Panc1 (cell line): ENCODE measurements around the gene NDE1.

Experiments
- POLR2AphosphoS5 ChIP-seq: IDR thresholded peaks from 2 replicates; pipeline ENCODE4 v1.6.1; 2012; ENCODE audit warnings: mild to moderate bottlenecking, low read depth, low read length, moderate library complexity
- TCF7L2 ChIP-seq: IDR thresholded peaks from 2 replicates; pipeline ENCODE4 v1.6.1; 2011; ENCODE audit warnings: mild to moderate bottlenecking, low read depth, low read length, inconsistent platforms
- TF ChIP-seq, protein P1 (sequence below): fragments of 450-650 bp; IDR thresholded peaks from 2 replicates; pipeline ENCODE4 v1.5.1; 2017; ENCODE audit warnings: mild to moderate bottlenecking
- TF ChIP-seq, protein P2 (sequence below), 2 experiments: IDR thresholded peaks; 2 replicates each; pipeline ENCODE4 v1.6.1; 2011 to 2012; ENCODE audit warnings: low read depth in 2 of 2, control low read depth in 1 of 2, low read length in 1 of 2, mild to moderate bottlenecking in 1 of 2, moderate library complexity in 1 of 2; ENCODE audit not compliant: insufficient read depth in 1 of 2

DNA sequence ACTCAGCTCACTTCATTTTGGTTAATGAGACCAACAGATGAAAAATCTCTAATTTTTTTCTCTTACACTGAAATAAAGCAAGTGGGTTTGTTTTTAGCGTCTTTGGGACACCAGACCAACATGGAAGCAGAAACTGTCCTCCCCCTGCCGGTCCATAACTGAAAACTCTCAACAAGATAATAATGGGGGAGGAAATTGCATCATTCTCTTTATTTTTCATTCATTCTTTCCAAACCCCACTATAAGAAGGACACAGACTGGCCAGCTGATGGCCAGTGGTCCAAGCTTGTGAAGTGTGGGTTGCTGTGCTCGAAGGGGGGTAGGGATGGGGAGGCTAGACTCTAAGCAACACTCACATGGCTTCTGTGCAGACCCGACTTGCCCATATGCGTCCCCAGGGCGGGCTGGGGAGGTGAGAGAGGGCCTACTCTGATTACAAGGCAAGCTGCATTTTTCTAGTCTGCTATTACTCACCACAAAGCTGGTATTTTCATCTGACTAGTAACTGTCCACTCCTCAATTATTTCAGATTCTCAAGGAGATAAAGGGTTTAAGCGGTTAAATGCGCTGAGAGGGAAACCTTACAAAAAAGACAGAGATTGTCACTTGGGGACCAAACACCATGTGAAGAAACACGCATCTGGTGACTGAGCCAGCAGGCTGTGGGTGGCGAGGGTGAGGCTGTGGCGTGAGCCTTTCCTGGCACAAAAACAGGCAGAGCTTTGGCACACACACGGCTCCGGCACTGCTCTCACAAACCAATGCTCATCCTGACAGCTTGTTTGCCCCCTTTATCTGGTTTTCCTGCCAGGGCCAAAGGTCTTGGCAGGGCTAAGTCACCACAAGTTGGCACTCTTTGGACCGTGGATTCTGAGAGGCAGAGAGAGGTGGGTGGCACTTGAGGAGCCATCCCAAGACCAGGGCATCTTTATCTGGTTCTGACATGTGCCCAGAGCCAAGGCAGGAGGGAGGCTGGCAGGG lies 45.3 kb upstream of the NDE1 start:
- TF ChIP-seq POLR2AphosphoS5 (no peak), TCF7L2 (no peak)
- TF ChIP-seq, protein P1, sequence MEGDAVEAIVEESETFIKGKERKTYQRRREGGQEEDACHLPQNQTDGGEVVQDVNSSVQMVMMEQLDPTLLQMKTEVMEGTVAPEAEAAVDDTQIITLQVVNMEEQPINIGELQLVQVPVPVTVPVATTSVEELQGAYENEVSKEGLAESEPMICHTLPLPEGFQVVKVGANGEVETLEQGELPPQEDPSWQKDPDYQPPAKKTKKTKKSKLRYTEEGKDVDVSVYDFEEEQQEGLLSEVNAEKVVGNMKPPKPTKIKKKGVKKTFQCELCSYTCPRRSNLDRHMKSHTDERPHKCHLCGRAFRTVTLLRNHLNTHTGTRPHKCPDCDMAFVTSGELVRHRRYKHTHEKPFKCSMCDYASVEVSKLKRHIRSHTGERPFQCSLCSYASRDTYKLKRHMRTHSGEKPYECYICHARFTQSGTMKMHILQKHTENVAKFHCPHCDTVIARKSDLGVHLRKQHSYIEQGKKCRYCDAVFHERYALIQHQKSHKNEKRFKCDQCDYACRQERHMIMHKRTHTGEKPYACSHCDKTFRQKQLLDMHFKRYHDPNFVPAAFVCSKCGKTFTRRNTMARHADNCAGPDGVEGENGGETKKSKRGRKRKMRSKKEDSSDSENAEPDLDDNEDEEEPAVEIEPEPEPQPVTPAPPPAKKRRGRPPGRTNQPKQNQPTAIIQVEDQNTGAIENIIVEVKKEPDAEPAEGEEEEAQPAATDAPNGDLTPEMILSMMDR: no peak
- TF ChIP-seq, protein P2, sequence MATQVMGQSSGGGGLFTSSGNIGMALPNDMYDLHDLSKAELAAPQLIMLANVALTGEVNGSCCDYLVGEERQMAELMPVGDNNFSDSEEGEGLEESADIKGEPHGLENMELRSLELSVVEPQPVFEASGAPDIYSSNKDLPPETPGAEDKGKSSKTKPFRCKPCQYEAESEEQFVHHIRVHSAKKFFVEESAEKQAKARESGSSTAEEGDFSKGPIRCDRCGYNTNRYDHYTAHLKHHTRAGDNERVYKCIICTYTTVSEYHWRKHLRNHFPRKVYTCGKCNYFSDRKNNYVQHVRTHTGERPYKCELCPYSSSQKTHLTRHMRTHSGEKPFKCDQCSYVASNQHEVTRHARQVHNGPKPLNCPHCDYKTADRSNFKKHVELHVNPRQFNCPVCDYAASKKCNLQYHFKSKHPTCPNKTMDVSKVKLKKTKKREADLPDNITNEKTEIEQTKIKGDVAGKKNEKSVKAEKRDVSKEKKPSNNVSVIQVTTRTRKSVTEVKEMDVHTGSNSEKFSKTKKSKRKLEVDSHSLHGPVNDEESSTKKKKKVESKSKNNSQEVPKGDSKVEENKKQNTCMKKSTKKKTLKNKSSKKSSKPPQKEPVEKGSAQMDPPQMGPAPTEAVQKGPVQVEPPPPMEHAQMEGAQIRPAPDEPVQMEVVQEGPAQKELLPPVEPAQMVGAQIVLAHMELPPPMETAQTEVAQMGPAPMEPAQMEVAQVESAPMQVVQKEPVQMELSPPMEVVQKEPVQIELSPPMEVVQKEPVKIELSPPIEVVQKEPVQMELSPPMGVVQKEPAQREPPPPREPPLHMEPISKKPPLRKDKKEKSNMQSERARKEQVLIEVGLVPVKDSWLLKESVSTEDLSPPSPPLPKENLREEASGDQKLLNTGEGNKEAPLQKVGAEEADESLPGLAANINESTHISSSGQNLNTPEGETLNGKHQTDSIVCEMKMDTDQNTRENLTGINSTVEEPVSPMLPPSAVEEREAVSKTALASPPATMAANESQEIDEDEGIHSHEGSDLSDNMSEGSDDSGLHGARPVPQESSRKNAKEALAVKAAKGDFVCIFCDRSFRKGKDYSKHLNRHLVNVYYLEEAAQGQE (IDR thresholded peaks at IDR 0.05; ENCODE audit: insufficient read depth in 1 of 2, low read depth in 2 of 2, low read length in 1 of 2): no peak
